KG1 (cell line): Measurements from ENCODE around the gene LARP4B.

ENCODE experiments used
- DNase-seq: peaks from one replicate; lab custom pipeline; 2025; lab: John Stamatoyannopoulos, UW

LARP4B gene

GRCh38 chr10:924524-924859 lies 7.0 kb downstream of the LARP4B start:
- no peak for DNase-seq

GRCh38 chr10:923844-924523 lies 7.5 kb downstream of the LARP4B start:
- DNase-seq: no peak

- no peak for DNase-seq
Measured at GRCh38 chr10:921471-922414, 9.8 kb downstream of the LARP4B start.

GRCh38 chr10:920450-920849 lies 11.1 kb downstream of the LARP4B start:
- no peak for DNase-seq

GRCh38 chr10:919481-919880 lies 12.0 kb downstream of the LARP4B start:
- no peak for DNase-seq

- DNase-seq: no peak
Measured at GRCh38 chr10:917999-918398, 13.5 kb downstream of the LARP4B start.

GRCh38 chr10:917416-917720 lies 14.1 kb downstream of the LARP4B start:
- no peak for DNase-seq

GRCh38 chr10:916716-917415 lies 14.6 kb downstream of the LARP4B start:
- DNase-seq: no peak

GRCh38 chr10:909831-910230 lies 21.7 kb downstream of the LARP4B start:
- no peak for DNase-seq

GRCh38 chr10:905972-906371 lies 25.5 kb downstream of the LARP4B start:
- no peak for DNase-seq

GRCh38 chr10:905503-905902 lies 26.0 kb downstream of the LARP4B start:
- DNase-seq: no peak

- no peak for DNase-seq
Measured at GRCh38 chr10:904403-904802, 27.1 kb downstream of the LARP4B start.

GRCh38 chr10:898141-898540 lies 33.4 kb downstream of the LARP4B start:
- no peak for DNase-seq

GRCh38 chr10:896982-897381 lies 34.5 kb downstream of the LARP4B start:
- DNase-seq: no peak

GRCh38 chr10:895324-895723 lies 36.2 kb downstream of the LARP4B start:
- no peak for DNase-seq

GRCh38 chr10:878895-879294 lies 52.6 kb downstream of the LARP4B start:
- no peak for DNase-seq

- no peak for DNase-seq
Measured at GRCh38 chr10:878333-878759, 53.2 kb downstream of the LARP4B start.

- DNase-seq: no peak
Measured at GRCh38 chr10:876438-876837, 55.1 kb downstream of the LARP4B start.

GRCh38 chr10:873020-873419 lies 58.5 kb downstream of the LARP4B start:
- no peak for DNase-seq

GRCh38 chr10:871951-872403 lies 59.5 kb downstream of the LARP4B start:
- DNase-seq: no peak

- no peak for DNase-seq
Measured at GRCh38 chr10:870564-871166, 60.8 kb downstream of the LARP4B start.

GRCh38 chr10:869171-869570 lies 62.3 kb downstream of the LARP4B start:
- DNase-seq: no peak
